ENCODE results near the gene QTRT2.

- TF ChIP-seq REST (IDR thresholded peaks at IDR 0.05) (no peak), RAD21 (conservative IDR thresholded peaks at IDR 0.05 in 1 of 2, IDR thresholded peaks at IDR 0.05 in 1 of 2) (no peak), POLR2A (IDR thresholded peaks at IDR 0.05; ENCODE audit: low read length) (no peak), GATA3 (IDR thresholded peaks at IDR 0.05; ENCODE audit: borderline replicate concordance) (no peak), ZSCAN20 (CRISPR knock-in tag; IDR thresholded peaks at IDR 0.05) (no peak), MYC (IDR thresholded peaks at IDR 0.05; ENCODE audit: borderline replicate concordance, low read length) (no peak), ELK1 (IDR thresholded peaks at IDR 0.05; ENCODE audit: low read depth, low read length) (no peak), MAZ (IDR thresholded peaks at IDR 0.05; ENCODE audit: borderline replicate concordance, low read depth, low read length) (no peak), USF2 (IDR thresholded peaks at IDR 0.05) (no peak)
- TF ChIP-seq, protein P1, sequence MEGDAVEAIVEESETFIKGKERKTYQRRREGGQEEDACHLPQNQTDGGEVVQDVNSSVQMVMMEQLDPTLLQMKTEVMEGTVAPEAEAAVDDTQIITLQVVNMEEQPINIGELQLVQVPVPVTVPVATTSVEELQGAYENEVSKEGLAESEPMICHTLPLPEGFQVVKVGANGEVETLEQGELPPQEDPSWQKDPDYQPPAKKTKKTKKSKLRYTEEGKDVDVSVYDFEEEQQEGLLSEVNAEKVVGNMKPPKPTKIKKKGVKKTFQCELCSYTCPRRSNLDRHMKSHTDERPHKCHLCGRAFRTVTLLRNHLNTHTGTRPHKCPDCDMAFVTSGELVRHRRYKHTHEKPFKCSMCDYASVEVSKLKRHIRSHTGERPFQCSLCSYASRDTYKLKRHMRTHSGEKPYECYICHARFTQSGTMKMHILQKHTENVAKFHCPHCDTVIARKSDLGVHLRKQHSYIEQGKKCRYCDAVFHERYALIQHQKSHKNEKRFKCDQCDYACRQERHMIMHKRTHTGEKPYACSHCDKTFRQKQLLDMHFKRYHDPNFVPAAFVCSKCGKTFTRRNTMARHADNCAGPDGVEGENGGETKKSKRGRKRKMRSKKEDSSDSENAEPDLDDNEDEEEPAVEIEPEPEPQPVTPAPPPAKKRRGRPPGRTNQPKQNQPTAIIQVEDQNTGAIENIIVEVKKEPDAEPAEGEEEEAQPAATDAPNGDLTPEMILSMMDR (IDR thresholded peaks at IDR 0.05) = no peak
- TF ChIP-seq, protein P2, sequence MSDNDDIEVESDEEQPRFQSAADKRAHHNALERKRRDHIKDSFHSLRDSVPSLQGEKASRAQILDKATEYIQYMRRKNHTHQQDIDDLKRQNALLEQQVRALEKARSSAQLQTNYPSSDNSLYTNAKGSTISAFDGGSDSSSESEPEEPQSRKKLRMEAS (IDR thresholded peaks at IDR 0.05) = no peak
Measured at GRCh38 chr3:114011059-114011797, 45.3 kb upstream of the QTRT2 start.

Data from A549 (cell line).